Measurements from ENCODE around the gene ANKRD2.
A peak's percentile ranks its signal among the peaks of the same experiment; 100 is the strongest.

Gene ANKRD2

DNA sequence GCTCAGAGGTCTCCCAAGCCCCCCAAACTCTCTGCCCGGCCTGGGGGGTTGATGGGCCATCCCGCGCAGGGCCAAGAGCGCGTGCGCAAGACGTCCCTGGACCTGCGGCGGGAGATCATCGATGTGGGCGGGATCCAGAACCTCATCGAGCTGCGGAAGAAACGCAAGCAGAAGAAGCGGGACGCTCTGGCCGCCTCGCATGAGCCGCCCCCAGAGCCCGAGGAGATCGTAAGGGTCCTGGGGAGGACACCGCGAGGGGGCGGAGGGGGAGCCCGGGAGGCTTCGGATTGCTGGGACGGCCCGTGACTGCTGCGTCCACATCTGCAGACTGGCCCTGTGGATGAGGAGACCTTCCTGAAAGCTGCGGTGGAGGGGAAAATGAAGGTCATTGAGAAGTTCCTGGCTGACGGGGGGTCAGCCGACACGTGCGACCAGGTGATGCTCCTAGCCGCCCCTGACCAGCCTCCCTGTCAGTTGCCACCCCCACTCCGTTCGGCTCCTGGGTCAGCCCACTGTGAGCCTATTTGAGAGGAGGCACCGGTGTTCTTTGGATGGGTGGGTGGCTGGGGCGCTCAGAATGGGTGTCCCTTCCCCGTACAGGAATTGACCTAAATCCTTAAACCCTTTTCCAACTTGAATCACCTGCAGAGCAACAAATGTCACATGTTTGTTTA is 5.7 kb downstream of the ANKRD2 start:
- no peak for DNase-seq (ENCODE audit: low read depth)
- TF ChIP-seq CTCF (conservative IDR thresholded peaks at IDR 0.05; ENCODE audit: low read depth, low read length): no peak
- H3K4me3 ChIP-seq (ENCODE audit: low read depth, low read length): peak overlapping the region; percentile 33

GRCh38 chr10:97580421-97581367 is 8.1 kb downstream of the ANKRD2 start:
- DNase-seq (ENCODE audit: low read depth): no peak
- TF ChIP-seq CTCF (conservative IDR thresholded peaks at IDR 0.05; ENCODE audit: low read depth, low read length): no peak
- no peak overlapping the region for H3K4me3 ChIP-seq (ENCODE audit: low read depth, low read length)

- no peak for TF ChIP-seq CTCF (conservative IDR thresholded peaks at IDR 0.05; ENCODE audit: low read depth, low read length)
- no peak overlapping the region for H3K4me3 ChIP-seq (ENCODE audit: low read depth, low read length)
These were observed 9.6 kb downstream of the ANKRD2 start for GRCh38 chr10:97582169-97582568.

GRCh38 chr10:97583476-97583875 is 10.9 kb downstream of the ANKRD2 start:
- DNase-seq (ENCODE audit: low read depth): no peak
- H3K4me3 ChIP-seq (ENCODE audit: low read depth, low read length): no peak overlapping the region
- TF ChIP-seq CTCF (conservative IDR thresholded peaks at IDR 0.05; ENCODE audit: low read depth, low read length): no peak

More at GRCh38 chr10:97582169-97582568, 9.6 kb downstream of the ANKRD2 start:
- no peak for DNase-seq (ENCODE audit: low read depth)

- H3K4me3 ChIP-seq (ENCODE audit: low read depth, low read length): no peak within 1 kb of the TSS
- no peak for TF ChIP-seq CTCF (conservative IDR thresholded peaks at IDR 0.05; ENCODE audit: low read depth, low read length)
- peak; percentile 63 for DNase-seq (ENCODE audit: low read depth)
These were observed 11.7 kb downstream of the ANKRD2 start, which contains the start of gene HOGA1 for GRCh38 chr10:97584060-97584797. TSS of gene HOGA1 (plus strand) at chr10:97584389. CDS start at chr10:97584704, 315 bp downstream.

DNA sequence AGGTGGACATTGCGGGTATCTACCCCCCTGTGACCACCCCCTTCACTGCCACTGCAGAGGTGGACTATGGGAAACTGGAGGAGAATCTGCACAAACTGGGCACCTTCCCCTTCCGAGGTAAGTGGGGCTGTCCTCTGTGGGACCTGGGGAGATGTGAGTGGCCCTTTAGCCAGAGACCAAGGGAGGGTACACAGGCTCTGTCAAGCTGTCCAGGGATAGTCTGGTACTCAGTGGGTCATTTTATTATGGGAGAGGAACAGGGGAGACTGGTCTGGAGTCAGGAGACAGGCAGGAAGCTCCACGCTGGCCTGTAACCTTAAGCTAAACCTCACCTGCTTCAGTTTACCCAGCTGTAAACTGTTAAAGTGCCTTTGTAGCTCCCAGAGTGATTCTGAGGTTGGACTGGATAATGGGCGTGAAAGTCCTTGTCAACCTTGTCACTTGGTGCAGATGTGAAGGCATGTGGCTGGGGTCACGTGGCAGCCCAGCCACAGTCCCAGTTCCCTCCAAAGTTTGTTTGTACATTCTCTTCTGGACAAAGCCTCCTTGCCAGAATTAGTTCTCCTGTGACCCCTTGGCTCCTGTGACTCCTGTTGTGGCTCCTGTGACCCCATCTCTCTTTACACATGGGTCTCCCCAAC is 12.3 kb downstream of the ANKRD2 start:
- TF ChIP-seq CTCF (conservative IDR thresholded peaks at IDR 0.05; ENCODE audit: low read depth, low read length): no peak
- no peak for DNase-seq (ENCODE audit: low read depth)

More for the DNA sequence above, 12.3 kb downstream of the ANKRD2 start:
- no peak overlapping the region for H3K4me3 ChIP-seq (ENCODE audit: low read depth, low read length)

Measured in choroid plexus epithelial cell (primary cell).